NCI-H187 (cell line): ENCODE data around the gene TMEM238L.

Experiments used
- DNase-seq, 2 experiments: peaks; one replicate each; lab custom pipeline; 2025; lab: John Stamatoyannopoulos, UW

TMEM238L gene

DNA sequence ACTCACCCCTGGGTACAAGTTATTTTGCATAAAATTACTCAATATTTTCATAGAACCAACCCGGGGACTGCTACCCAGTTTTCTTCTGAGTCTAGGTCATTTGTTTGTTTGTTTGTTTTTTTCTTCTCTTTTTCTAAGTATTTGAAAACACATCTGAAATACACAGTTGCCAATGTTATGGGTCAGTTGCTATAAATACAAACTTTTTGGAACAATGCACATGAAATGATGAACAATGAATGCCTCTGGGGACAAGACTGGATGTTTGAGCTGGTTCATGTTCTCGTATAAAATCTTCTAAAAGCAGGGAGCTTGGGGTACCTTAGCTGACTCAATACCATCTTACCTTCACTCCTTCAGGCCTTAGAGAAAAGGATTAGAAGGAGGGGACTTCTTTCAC, 30.5 kb downstream of the TMEM238L start:
- DNase-seq: no peak

DNA sequence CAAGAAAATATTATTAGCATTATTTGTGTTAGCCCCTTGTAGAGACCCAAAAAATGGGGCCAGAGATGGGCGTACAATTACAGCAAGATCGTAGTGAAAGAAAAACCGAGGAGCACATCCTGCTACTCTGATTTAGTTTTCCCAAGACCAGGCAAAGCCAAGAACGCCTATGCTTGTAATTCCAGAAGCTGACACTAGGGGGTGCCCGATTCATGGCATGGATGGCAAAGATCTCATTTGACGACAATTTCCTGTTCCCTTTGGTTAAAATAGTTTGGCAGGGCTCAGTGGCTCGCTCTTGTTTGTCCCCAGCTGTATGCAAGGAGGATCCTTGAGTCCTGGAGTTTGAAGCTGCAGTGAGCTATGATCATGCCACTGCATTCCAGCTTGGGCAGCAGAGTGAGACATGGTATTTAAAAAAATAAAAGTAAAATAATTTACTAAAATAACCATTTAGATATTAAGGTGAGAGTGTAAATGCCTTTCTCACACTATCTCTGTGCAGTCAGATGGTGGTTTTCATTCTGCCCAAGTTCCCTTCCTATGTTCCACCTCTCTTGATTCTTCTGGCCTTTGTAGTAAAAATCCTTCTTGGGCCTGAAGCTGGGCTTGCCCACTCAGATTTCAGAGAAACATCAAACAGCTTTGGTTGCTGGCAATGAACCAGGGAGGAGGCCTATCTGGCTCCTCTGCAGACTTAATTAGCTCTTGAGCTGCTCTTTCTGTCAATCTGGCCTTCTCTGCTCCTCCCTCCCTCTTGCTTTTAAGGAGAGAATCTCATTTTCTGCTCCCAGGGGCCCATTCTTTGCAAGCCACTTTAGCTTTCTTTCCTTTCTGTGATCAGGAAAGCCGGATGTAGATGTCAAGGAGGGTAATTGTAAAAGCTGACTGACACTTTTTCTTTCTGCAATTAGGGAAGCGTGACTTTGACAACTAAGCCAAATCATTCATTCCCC, 31.2 kb downstream of the TMEM238L start:
- DNase-seq: no peak

DNA sequence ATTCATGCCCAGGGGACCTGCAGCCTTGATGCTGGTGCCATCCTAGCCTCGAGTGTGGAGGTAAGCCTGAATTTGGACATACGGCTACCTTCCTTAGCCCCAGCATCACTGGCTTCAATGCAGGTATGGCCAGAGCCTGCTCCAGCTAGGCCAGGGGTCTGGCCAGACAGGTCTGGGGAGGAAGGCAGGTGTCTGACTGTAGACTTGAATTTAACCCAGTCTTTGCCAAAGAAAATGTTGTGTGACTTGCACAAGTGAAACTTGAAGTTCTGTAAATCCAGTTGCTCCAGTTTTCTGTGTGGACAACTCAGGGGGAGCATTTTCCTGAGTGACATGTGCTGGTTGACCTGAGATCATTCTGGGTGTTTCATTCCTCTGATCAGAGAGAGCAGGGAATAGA, 32.8 kb downstream of the TMEM238L start:
- DNase-seq: no peak

DNA sequence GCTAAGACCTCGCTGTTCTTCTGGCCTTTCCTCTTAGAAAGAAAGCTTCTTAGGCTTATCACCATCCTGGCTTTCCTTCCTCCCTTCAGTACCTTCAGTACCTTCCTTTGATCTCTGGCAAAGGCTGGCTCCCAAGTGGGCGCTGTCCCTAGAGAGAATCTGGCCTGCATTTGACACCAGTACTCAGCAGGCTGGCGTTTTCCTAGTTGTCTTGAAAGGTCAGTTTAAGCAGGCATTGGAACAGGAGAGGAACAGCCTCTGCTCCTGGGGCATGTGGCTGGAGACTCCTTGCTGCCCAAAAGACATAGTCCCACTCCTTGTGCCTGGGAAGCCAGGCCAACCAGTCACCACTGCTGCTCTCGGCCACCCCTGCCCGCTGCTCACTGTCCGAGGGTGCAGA, 34.1 kb downstream of the TMEM238L start:
- DNase-seq: no peak

- DNase-seq: no peak
These were observed 35.1 kb downstream of the TMEM238L start for GRCh38 chr17:10768750-10769251.

DNA sequence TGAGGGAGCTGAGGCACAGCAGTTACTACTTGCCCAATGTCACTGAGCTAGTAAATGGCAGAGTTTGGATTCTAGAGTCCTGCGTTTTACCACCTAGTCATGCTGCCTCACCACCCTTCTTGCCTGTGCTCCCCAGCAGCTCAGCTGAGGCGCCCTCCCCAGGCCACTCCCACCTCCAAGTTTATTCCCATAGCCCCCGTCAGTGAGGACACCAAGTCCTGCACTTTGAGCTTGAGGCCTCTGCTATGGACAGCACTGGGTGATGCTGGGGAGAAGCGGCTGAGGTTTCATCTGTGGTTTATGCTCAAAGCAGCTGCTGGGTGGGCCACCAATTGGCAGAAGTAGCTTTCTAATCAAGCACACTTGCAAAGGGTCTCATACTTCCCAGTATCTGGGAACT, 36.7 kb downstream of the TMEM238L start:
- no peak for DNase-seq

DNA sequence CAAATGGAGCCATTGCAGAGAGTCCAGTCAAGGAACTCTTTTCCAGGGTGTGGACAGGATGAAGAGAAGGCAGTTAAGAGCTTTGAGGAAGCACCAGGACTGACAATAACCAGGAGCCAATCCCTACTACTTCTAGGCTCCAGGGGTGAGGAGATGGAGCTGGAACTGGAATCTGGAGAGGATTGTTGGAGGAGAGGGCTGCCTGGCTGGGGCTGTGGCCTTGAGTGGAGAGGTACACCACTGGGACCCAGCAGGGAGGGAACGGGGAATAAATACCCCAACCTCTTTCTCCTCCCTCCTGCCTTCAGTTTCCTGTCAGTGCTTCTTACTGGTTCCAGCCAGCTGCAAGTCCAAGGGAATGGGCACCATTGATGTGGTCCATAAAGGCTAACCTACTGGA, 41.9 kb downstream of the TMEM238L start:
- DNase-seq: no peak

DNA sequence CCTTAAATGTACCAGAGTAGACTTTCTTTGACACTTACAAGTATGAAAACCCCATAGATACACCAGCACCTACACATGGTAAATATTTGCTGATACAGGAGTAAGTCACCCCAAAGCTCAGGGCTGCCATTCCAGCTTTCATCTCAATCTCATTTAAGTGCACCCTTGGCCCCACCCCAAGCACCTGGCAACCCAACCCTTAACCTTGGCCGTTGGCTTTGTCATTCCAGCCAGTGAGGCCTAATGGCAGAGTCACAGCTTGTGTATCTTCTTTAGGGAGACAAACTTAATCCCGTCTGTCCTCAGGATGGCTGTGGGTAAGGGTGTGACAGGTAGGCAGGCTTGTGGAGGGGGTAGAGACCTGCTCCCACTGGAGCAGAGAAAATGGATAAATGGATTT, 42.6 kb downstream of the TMEM238L start:
- no peak for DNase-seq

DNA sequence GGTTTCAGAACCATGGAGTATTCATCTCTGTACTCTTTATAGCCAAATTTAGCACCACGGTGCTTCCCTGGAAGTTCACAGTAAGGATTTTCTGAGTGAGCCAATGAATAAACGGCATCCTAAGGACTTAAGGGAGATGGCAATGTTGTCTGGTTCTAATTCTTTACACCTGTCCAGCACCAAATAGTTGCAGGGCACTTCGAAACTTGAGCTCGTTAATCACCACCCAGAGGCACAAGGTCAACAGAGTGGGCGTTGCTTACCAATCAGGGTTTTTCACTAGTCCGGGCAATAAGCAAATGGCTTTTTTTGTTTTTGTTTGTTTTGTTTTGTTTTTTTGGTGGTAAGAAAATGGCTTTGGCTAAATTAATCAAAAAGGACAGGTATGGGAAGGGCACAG, 45.8 kb downstream of the TMEM238L start:
- DNase-seq: no peak

- DNase-seq: no peak
These were observed 46.3 kb downstream of the TMEM238L start for GRCh38 chr17:10757647-10758046.

GRCh38 chr17:10757067-10757466, 46.8 kb downstream of the TMEM238L start:
- DNase-seq: no peak

GRCh38 chr17:10756619-10757018, 47.3 kb downstream of the TMEM238L start:
- DNase-seq: no peak

- no peak for DNase-seq
These were observed 47.7 kb downstream of the TMEM238L start for GRCh38 chr17:10756185-10756584.

DNA sequence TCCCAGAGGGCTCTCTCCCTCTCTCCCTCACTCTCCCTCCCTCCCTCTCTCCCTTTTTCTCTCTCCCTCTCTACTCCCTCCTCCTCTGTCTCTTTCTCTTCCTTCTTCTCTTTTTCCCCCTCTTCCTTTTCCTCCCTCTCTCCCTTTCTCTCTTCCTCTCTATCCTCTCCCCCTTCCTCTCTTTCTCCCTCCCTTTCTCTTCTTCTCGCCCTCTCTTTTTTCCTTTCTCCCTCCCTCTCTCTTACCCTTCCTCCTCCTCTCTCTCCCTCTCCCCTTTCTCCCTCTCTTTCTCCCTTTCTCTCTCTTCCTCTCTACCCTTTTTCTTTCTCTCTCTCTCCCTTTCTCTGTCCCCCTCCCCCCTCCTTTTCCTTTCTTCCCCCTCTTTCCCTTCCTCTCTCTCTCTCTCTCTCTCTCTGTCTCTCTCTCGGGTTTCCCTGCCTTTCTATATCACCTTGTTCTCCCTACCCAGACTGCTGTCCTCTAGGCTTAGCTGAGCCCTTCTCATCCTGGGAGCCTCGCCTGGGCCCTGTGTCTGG, 48.2 kb downstream of the TMEM238L start:
- no peak for DNase-seq

DNA sequence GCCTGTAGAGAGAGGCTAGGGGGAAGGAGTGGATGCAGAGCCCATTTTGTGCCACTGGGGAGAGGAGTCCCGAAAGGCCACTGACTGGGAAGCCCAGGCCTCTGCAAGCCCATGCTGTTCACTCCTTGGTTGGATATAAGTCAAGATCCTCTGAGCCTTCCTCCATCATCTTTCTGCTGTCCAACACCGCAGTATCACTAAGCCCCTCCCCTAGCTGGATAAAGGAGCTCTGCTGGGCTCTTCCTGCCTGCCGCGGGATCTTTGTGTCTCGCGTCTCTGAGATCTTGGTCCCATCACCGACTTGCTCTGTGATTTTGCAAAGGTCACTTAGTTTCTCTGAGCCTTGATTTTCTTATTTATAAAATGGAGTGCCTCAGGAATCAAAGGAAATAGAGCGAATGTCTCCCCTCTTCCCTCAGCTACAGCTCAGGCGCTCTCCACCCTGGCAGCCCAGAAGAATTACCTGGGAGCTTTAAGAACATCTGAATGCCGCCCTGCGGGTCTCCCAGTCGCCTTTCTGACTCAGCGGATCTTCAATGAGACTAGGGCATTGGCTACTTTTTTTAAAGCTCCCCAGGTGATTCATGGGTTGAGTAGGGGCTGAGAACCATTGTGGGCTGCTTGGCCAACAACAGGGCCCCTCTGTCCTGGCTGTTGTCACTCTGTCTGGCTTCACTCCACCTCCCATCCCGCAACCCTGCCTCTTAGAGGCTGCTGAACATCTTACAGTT, 48.9 kb downstream of the TMEM238L start:
- no peak for DNase-seq

- DNase-seq: no peak
These were observed 49.8 kb downstream of the TMEM238L start for GRCh38 chr17:10754109-10754508.

GRCh38 chr17:10752696-10753095, 51.2 kb downstream of the TMEM238L start:
- DNase-seq: no peak

DNA sequence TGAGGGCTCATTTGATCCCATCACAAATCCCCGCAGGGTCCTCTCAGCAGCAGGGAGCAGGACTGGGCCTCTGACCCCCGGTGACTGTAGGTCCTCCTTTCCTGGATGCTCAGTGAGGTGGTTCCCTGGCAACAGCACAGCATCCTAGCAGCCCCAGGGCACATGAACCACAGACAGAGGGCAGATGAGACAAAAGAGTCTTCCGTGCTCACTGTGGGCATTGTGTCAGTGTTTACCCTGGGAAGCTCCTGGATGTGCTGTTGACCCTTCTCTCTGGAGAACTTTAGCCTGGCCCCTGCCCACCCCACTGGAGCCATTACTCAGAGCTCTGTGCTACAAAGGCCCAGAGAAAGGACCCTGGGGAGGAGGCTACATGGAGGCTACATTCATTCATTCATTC, 52.3 kb downstream of the TMEM238L start:
- no peak for DNase-seq

DNA sequence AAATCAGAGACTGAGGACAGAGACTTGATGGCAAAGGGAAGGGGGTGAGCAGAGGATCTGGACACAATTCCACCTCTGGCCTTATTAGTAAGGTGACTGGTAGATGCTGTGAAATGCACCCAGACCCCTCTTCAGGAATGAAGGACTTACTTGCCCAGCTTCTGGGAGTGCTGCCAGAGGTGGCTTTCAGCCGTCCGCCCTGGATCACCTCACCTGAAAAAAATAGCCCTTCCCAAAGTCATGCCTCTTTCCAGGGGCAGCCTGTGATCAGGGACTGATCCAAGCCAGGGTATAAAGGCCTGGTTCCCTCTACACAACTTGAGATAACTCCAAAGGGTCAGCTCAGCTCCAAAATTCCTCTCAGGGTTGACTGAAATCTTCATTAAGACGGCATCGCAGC, 53.7 kb downstream of the TMEM238L start:
- DNase-seq: no peak

DNA sequence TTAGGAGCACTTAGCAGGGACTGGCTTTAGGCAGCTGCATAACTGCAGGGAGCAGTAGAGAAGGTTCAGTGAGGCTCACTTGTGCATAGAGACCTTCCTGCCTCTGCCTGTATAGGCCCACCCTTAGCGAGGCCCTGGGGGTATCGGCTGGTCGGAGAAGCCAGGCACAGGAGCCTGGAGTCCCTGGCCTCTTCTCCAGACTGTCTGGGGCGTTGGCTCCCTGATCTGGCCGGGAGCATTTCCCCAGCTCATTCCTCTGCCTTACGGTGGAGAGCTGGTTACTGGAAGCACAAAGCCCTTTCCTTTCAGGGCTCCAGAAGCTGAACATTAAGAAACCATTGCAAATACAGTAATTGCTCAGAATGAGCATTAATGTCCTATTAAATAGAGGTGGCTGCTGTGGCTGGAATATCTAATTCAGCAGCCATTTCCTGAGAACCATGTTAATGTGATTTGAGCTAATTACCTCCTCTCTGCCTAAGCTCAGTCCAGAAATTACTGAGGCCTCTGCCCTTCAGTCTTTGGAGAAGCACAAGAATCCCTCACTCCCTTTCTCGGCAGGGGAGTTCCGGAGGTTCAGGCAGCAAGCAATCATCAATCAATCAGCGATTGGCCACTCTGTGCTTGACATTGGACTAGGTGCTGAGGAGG, 55.2 kb downstream of the TMEM238L start:
- no peak for DNase-seq

- no peak for DNase-seq
These were observed 58.7 kb downstream of the TMEM238L start for GRCh38 chr17:10745231-10745630.
